ENCODE results near the gene RASGEF1C.

The RASGEF1C gene

GRCh38 chr5:180160215-180160614, 48.8 kb downstream of the RASGEF1C start:
- Histone ChIP-seq H3K4me3 (ENCODE audit: low read depth, low read length) (no peak overlapping the region), H3K4me1 (ENCODE audit: control insufficient read depth, insufficient read depth, low read length) (no peaks in the 10 kb centered on the region), H3K36me3 (ENCODE audit: control insufficient read depth in 2 of 2, insufficient read depth in 1 of 2, low read length in 2 of 2) (no peaks in the 10 kb centered on the region), H3K27ac (ENCODE audit: extremely low read depth, low read depth, low read length) (no peak overlapping the region), H3K9me3 (ENCODE audit: control insufficient read depth, insufficient read depth, low read depth, low read length) (no peaks in the 10 kb centered on the region)
- TF ChIP-seq SP7 (tag by site-specific recombination; IDR thresholded peaks at IDR 0.05) (no peak), HOXC10 (CRISPR knock-in tag; IDR thresholded peaks at IDR 0.05) (no peak), ELK4 (IDR thresholded peaks at IDR 0.05; ENCODE audit: borderline replicate concordance, low read depth, low read length) (no peak), ZNF621 (tag by site-specific recombination; IDR thresholded peaks at IDR 0.05) (no peak), PRDM4 (tag by site-specific recombination; IDR thresholded peaks at IDR 0.05) (no peak), ZNF776 (tag by site-specific recombination; IDR thresholded peaks at IDR 0.05; ENCODE audit: borderline replicate concordance) (no peak)
- TF ChIP-seq, protein P1, sequence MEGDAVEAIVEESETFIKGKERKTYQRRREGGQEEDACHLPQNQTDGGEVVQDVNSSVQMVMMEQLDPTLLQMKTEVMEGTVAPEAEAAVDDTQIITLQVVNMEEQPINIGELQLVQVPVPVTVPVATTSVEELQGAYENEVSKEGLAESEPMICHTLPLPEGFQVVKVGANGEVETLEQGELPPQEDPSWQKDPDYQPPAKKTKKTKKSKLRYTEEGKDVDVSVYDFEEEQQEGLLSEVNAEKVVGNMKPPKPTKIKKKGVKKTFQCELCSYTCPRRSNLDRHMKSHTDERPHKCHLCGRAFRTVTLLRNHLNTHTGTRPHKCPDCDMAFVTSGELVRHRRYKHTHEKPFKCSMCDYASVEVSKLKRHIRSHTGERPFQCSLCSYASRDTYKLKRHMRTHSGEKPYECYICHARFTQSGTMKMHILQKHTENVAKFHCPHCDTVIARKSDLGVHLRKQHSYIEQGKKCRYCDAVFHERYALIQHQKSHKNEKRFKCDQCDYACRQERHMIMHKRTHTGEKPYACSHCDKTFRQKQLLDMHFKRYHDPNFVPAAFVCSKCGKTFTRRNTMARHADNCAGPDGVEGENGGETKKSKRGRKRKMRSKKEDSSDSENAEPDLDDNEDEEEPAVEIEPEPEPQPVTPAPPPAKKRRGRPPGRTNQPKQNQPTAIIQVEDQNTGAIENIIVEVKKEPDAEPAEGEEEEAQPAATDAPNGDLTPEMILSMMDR (tag by site-specific recombination; IDR thresholded peaks at IDR 0.05): no peak
- TF ChIP-seq, protein P2, sequence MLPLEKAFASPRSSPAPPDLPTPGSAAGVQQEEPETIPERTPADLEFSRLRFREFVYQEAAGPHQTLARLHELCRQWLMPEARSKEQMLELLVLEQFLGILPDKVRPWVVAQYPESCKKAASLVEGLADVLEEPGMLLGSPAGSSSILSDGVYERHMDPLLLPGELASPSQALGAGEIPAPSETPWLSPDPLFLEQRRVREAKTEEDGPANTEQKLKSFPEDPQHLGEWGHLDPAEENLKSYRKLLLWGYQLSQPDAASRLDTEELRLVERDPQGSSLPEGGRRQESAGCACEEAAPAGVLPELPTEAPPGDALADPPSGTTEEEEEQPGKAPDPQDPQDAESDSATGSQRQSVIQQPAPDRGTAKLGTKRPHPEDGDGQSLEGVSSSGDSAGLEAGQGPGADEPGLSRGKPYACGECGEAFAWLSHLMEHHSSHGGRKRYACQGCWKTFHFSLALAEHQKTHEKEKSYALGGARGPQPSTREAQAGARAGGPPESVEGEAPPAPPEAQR (tag by site-specific recombination; IDR thresholded peaks at IDR 0.05): no peak
- TF ChIP-seq, protein P3, sequence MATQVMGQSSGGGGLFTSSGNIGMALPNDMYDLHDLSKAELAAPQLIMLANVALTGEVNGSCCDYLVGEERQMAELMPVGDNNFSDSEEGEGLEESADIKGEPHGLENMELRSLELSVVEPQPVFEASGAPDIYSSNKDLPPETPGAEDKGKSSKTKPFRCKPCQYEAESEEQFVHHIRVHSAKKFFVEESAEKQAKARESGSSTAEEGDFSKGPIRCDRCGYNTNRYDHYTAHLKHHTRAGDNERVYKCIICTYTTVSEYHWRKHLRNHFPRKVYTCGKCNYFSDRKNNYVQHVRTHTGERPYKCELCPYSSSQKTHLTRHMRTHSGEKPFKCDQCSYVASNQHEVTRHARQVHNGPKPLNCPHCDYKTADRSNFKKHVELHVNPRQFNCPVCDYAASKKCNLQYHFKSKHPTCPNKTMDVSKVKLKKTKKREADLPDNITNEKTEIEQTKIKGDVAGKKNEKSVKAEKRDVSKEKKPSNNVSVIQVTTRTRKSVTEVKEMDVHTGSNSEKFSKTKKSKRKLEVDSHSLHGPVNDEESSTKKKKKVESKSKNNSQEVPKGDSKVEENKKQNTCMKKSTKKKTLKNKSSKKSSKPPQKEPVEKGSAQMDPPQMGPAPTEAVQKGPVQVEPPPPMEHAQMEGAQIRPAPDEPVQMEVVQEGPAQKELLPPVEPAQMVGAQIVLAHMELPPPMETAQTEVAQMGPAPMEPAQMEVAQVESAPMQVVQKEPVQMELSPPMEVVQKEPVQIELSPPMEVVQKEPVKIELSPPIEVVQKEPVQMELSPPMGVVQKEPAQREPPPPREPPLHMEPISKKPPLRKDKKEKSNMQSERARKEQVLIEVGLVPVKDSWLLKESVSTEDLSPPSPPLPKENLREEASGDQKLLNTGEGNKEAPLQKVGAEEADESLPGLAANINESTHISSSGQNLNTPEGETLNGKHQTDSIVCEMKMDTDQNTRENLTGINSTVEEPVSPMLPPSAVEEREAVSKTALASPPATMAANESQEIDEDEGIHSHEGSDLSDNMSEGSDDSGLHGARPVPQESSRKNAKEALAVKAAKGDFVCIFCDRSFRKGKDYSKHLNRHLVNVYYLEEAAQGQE (tag by site-specific recombination; IDR thresholded peaks at IDR 0.05): no peak
- CTCF ChIA-PET: no interaction called here
- POLR2A ChIA-PET: no interaction called here

DNA sequence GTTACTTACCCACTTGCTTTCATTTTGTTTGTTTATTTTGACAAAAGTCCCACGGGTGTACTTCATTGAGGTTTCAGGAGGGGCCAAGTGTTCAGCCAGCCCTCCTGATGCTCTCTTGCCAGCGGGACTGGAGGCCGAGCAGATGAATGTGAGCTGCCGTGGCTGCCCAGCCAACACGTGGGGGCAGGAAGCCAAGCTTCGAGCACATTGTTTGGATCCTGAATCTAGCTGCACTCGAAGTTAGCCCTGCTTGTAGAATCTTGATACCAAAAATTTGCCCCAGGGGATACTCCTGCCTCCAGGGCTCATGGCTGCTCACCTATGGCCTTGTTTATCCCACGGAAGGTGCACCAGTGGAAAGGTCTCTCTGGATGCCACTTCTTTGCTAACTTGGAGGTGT, 49.3 kb downstream of the RASGEF1C start:
- H3K9me3 ChIP-seq (ENCODE audit: control insufficient read depth, insufficient read depth, low read depth, low read length): no peaks in the 10 kb centered on the region
- ChIA-PET POLR2A (no interaction called here), CTCF (no interaction called here)
- TF ChIP-seq ELK4 (IDR thresholded peaks at IDR 0.05; ENCODE audit: borderline replicate concordance, low read depth, low read length): no peak
- no peak for TF ChIP-seq ZNF701 (tag by site-specific recombination; IDR thresholded peaks at IDR 0.05)
- TF ChIP-seq, protein P4, sequence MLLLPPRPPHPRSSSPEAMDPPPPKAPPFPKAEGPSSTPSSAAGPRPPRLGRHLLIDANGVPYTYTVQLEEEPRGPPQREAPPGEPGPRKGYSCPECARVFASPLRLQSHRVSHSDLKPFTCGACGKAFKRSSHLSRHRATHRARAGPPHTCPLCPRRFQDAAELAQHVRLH (tag by site-specific recombination; IDR thresholded peaks at IDR 0.05): no peak
- TF ChIP-seq ZNF426 (tag by site-specific recombination; IDR thresholded peaks at IDR 0.05): no peak
- TF ChIP-seq ZNF433 (tag by site-specific recombination; IDR thresholded peaks at IDR 0.05; ENCODE audit: low read depth): no peak
- TF ChIP-seq ZNF785 (tag by site-specific recombination; IDR thresholded peaks at IDR 0.05): no peak
- TF ChIP-seq ZFP3 (tag by site-specific recombination; IDR thresholded peaks at IDR 0.05; ENCODE audit: low read depth): no peak
- TF ChIP-seq HOXD13 (CRISPR knock-in tag; IDR thresholded peaks at IDR 0.05; ENCODE audit: borderline replicate concordance): no peak
- H3K4me1 ChIP-seq (ENCODE audit: control insufficient read depth, insufficient read depth, low read length): no peaks in the 10 kb centered on the region
- H3K36me3 ChIP-seq (ENCODE audit: control insufficient read depth in 2 of 2, insufficient read depth in 1 of 2, low read length in 2 of 2): no peaks in the 10 kb centered on the region
- no peak overlapping the region for H3K27ac ChIP-seq (ENCODE audit: extremely low read depth, low read depth, low read length)
- H3K4me3 ChIP-seq (ENCODE audit: low read depth, low read length): no peak overlapping the region
